Left renal cortex interstitium (tissue), 4 donors: ENCODE data around the gene NHP2. TPM values are rescaled to one million over a fixed set of nuclear protein-coding genes. Genes with fewer than 3 reads are reported as not detected.

Source experiments
- DNase-seq, 4 donors: peaks; one replicate each; pipeline ENCODE4 v3.0.0-alpha.2; 2013; ENCODE audit warnings: low read depth in 4 of 4, low spot score in 2 of 4, missing footprints in 1 of 4
- polyA plus RNA-seq, 4 donors: library from polyadenylated mRNA; unstranded; fragments of 120-200 nt; gene quantifications; one replicate each; pipeline ENCODE4 v1.2.1, GENCODE V29; 2013; ENCODE audit not compliant: insufficient read length in 4 of 4

Gene NHP2
- polyA plus RNA-seq, 4 donors: 98.0 to 144 (median 110) TPM

GRCh38 chr5:178177569-178177968 lies 23.9 kb upstream of the NHP2 start:
- no peak for DNase-seq

GRCh38 chr5:178176791-178177190 lies 23.1 kb upstream of the NHP2 start:
- no peak for DNase-seq

GRCh38 chr5:178174456-178174855 lies 20.8 kb upstream of the NHP2 start:
- no peak for DNase-seq

DNA sequence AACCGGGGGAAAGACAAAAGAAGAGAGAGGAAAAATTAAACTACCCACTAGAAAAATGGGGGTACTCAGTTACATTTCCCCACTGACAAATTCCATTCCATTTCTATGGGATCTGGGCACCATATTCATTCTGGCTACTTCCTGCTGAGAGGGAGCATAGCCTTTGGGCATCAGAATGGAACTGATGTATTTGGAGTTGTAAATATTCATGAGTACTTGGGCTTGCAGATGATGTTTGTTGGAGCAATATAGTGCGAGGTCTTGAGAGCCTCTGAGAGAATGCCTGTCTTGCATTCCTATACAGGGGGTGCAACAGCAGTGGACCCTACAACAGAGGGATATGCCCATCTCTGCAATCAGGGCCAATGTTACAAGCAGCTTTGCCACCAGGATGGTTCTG lies 16.8 kb upstream of the NHP2 start:
- DNase-seq: no peak

GRCh38 chr5:178165581-178165980 lies 11.9 kb upstream of the NHP2 start:
- no peak for DNase-seq

GRCh38 chr5:178163772-178164735 lies 10.4 kb upstream of the NHP2 start:
- DNase-seq: peak; percentile 53 to 83 (median 57)

DNA sequence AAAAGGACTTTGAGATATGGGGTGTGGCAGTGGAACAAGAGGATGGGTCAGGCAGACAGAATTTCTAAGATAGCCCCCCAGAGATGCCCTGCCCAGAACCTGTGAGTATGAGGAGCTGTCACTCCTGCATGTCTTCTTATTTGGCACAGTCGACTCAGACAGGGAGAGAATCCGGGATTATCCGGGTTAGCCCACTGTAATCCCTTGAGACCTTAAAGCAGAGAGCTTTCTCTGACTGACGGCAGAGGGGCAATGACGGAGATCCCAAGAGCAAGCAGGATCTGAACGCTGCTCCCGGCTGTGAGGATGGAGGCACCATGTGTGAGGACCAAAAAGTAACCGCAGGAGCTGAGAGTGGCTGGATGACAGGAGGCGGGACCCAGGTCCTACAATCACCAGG lies 8.8 kb upstream of the NHP2 start:
- DNase-seq: no peak

DNA sequence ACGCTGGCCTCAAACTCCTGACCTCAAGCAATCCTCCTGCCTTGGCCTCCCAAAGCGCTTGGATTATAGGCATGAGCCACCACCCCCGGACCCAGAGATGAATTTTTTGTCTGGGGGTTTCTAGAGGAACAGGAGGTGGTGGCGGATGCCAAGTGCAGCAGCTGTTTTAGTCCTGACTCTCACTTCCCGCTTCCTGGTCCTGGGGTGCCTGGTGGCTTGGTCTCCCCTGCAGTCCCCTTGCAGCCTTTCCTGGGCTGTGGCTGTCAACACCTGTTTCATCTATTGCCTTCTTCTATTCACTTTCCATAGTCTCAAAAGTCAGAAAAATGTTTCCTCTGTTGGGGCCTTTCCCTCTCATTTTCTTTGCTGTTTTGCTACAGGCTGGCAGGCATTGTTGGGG lies 6.5 kb upstream of the NHP2 start:
- DNase-seq: no peak

GRCh38 chr5:178155065-178155464 lies 1.4 kb upstream of the NHP2 start:
- no peak for DNase-seq

- no peak for DNase-seq
Observed at GRCh38 chr5:178152491-178153444, 917 bp downstream of the NHP2 start.

DNA sequence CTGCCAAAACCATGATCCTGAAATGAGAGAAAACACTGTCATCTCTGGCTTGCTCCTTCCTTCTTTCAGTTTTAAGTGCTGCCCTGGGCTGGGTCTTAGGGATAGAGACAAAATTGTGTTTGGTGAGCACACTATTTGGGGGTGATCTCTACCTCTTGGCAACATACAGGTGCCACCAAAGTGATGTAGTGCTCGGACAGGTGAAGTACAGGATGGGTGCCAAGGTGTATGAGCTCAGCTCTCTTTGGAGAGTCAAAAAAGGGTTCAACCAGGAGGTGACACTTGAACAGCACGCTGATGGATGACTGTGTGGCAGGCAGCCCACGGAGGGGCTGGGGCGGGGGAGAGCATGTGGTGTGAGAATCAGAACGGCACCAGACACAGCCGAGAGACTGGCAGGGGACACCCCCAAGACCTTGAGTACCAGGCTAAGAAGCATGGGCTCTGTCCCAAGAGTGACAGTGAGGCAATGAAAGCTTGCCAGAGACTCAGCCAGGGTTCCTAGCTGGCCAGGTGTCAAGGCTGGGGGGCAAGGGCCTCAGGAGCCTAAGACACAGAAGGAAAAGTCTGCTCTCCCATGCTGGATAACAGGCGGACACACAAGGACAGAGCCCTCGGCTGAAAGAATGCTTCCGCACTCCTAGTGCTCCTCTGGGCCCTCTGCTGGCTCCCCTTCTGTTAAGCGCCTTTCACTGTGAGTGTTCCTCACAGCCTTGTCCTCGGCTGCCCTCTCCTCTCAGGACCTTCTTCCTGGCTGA lies 2.5 kb downstream of the NHP2 start:
- no peak for DNase-seq

GRCh38 chr5:178149199-178149932 lies 4.3 kb downstream of the NHP2 start:
- no peak for DNase-seq

- no peak for DNase-seq
Observed at GRCh38 chr5:178147406-178147805, 6.3 kb downstream of the NHP2 start.

- no peak for DNase-seq
Observed at GRCh38 chr5:178145965-178146820, 7.5 kb downstream of the NHP2 start.

DNA sequence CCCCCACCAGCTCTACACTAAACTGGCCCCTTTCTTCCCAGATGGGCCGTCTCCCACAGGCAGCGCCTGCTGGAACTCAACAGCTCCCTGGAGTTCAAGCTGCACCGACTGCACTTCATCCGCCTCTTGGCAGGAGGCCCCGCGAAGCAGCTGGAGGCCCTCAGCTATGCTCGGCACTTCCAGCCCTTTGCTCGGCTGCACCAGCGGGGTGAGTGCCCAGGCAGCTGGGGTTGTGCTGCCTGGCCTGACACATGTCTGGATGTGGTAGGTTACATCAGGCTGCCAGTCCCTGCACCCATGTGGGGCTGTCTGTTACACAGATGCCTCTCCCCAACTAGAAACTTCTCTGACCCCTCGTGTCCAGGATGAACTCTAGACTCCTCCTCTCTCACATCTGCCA lies 9.8 kb downstream of the NHP2 start:
- no peak for DNase-seq

GRCh38 chr5:178143246-178143645 lies 10.4 kb downstream of the NHP2 start:
- DNase-seq: no peak

DNA sequence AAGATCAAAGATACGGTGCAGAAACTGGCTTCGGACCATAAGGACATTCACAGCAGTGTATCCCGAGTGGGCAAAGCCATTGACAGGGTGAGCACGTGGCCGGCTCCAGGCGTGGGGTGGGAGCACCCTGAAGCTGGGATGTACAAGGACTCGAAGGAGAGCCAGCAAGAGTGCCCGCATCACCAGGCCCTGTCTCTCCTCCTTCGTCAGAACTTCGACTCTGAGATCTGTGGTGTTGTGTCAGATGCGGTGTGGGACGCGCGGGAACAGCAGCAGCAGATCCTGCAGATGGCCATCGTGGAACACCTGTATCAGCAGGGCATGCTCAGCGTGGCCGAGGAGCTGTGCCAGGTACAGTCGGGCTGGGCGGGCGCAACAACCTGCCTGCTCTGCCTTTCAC lies 11.0 kb downstream of the NHP2 start:
- DNase-seq: no peak

- no peak for DNase-seq
Observed at GRCh38 chr5:178141550-178141949, 12.1 kb downstream of the NHP2 start.

- DNase-seq: no peak
Observed at GRCh38 chr5:178137991-178138390, 15.7 kb downstream of the NHP2 start.
